ENCODE measurements around the gene ADAM33. TPM values are rescaled to one million over a fixed set of nuclear protein-coding genes. Genes with fewer than 3 reads are reported as not detected.

ADAM33 gene
- total and polyA plus RNA-seq, 4 donors = 0.11 to 1.2 (median 0.60) TPM

DNA sequence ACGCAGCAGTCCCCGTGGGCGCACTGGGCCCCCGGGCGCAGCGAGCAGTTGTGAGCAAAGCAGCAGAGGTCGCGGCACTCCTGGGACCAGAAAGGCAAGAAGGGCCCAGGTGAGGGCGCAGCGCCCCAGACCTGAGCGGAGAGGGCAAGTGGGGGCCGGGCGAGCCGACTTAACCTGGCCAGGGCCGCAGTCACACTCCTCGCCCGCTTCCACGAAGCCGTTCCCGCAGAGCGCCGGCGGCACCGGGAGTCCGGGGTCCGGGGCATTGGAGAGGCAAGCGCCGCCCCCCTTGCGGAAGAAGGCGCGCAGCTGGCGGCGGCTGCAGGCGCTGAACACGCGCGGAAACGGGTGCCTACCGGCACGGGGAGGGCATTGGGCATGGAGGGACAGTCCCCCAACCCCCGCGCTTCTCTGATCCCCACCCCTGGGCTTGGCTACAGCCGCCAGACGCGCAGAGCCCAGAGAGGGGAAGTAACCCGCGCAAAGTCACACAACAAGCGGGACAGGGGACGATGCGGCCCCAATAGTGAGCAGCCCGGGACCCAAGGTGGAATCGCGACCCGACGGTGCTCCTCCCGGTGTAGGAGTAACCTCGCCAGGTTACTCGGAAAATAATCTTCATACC, 9.2 kb downstream of the ADAM33 start:
- H3K27ac ChIP-seq (ENCODE audit: low read depth in 1 of 2, low read length in 2 of 2) = no peak overlapping the region
- TF ChIP-seq JUND (IDR thresholded peaks at IDR 0.05) = no peak
- TF ChIP-seq SP1 (IDR thresholded peaks at IDR 0.05) = no peak
- TF ChIP-seq TAF1 (conservative IDR thresholded peaks at IDR 0.05) = no peak
- TF ChIP-seq, protein P1, sequence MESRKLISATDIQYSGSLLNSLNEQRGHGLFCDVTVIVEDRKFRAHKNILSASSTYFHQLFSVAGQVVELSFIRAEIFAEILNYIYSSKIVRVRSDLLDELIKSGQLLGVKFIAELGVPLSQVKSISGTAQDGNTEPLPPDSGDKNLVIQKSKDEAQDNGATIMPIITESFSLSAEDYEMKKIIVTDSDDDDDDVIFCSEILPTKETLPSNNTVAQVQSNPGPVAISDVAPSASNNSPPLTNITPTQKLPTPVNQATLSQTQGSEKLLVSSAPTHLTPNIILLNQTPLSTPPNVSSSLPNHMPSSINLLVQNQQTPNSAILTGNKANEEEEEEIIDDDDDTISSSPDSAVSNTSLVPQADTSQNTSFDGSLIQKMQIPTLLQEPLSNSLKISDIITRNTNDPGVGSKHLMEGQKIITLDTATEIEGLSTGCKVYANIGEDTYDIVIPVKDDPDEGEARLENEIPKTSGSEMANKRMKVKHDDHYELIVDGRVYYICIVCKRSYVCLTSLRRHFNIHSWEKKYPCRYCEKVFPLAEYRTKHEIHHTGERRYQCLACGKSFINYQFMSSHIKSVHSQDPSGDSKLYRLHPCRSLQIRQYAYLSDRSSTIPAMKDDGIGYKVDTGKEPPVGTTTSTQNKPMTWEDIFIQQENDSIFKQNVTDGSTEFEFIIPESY (IDR thresholded peaks at IDR 0.05) = no peak
- no peak for TF ChIP-seq GABPA (IDR thresholded peaks at IDR 0.05 in 1 of 2, conservative IDR thresholded peaks at IDR 0.05 in 1 of 2)
- TF ChIP-seq, protein P2, sequence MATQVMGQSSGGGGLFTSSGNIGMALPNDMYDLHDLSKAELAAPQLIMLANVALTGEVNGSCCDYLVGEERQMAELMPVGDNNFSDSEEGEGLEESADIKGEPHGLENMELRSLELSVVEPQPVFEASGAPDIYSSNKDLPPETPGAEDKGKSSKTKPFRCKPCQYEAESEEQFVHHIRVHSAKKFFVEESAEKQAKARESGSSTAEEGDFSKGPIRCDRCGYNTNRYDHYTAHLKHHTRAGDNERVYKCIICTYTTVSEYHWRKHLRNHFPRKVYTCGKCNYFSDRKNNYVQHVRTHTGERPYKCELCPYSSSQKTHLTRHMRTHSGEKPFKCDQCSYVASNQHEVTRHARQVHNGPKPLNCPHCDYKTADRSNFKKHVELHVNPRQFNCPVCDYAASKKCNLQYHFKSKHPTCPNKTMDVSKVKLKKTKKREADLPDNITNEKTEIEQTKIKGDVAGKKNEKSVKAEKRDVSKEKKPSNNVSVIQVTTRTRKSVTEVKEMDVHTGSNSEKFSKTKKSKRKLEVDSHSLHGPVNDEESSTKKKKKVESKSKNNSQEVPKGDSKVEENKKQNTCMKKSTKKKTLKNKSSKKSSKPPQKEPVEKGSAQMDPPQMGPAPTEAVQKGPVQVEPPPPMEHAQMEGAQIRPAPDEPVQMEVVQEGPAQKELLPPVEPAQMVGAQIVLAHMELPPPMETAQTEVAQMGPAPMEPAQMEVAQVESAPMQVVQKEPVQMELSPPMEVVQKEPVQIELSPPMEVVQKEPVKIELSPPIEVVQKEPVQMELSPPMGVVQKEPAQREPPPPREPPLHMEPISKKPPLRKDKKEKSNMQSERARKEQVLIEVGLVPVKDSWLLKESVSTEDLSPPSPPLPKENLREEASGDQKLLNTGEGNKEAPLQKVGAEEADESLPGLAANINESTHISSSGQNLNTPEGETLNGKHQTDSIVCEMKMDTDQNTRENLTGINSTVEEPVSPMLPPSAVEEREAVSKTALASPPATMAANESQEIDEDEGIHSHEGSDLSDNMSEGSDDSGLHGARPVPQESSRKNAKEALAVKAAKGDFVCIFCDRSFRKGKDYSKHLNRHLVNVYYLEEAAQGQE (IDR thresholded peaks at IDR 0.05) = no peak
- no peak for TF ChIP-seq YY1 (IDR thresholded peaks at IDR 0.05)
- TF ChIP-seq FOXA1 (IDR thresholded peaks at IDR 0.05) = no peak
- TF ChIP-seq RXRA (IDR thresholded peaks at IDR 0.05) = no peak
- TF ChIP-seq NR2F2 (IDR thresholded peaks at IDR 0.05) = no peak
- TF ChIP-seq FOXA2 (IDR thresholded peaks at IDR 0.05) = no peak
- TF ChIP-seq RAD21 (IDR thresholded peaks at IDR 0.05) = no peak
- no peak for TF ChIP-seq EGR1 (IDR thresholded peaks at IDR 0.05; ENCODE audit: low read depth in 2 of 2)
- no peak for TF ChIP-seq MAX (IDR thresholded peaks at IDR 0.05)
- TF ChIP-seq HNF4A (conservative IDR thresholded peaks at IDR 0.05) = no peak
- TF ChIP-seq, protein P3, sequence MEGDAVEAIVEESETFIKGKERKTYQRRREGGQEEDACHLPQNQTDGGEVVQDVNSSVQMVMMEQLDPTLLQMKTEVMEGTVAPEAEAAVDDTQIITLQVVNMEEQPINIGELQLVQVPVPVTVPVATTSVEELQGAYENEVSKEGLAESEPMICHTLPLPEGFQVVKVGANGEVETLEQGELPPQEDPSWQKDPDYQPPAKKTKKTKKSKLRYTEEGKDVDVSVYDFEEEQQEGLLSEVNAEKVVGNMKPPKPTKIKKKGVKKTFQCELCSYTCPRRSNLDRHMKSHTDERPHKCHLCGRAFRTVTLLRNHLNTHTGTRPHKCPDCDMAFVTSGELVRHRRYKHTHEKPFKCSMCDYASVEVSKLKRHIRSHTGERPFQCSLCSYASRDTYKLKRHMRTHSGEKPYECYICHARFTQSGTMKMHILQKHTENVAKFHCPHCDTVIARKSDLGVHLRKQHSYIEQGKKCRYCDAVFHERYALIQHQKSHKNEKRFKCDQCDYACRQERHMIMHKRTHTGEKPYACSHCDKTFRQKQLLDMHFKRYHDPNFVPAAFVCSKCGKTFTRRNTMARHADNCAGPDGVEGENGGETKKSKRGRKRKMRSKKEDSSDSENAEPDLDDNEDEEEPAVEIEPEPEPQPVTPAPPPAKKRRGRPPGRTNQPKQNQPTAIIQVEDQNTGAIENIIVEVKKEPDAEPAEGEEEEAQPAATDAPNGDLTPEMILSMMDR (IDR thresholded peaks at IDR 0.05; ENCODE audit: low read depth, low read length, missing input control) = no peak
- TF ChIP-seq, protein P4, sequence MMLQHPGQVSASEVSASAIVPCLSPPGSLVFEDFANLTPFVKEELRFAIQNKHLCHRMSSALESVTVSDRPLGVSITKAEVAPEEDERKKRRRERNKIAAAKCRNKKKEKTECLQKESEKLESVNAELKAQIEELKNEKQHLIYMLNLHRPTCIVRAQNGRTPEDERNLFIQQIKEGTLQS (IDR thresholded peaks at IDR 0.05) = no peak
- no peak for TF ChIP-seq HNF4G (IDR thresholded peaks at IDR 0.05)
- peaks cover 0 to 10% (median 3%) of the 10 kb centered on the region in 4 donors for H3K4me1 ChIP-seq (ENCODE audit: control insufficient read depth in 4 of 4, insufficient read depth in 4 of 4, low read length in 3 of 4)
- H3K4me3 ChIP-seq (ENCODE audit: low read depth in 1 of 3, low read length in 3 of 3) = no peak overlapping the region
- no peak overlapping the region for H3K9ac ChIP-seq (ENCODE audit: low read depth in 1 of 2, low read length in 2 of 2)
- WGBS = 10% methylated on average over 58 of the region's 58 CpGs
- peaks cover 4 to 10% (median 6%) of the 10 kb centered on the region in 4 donors for H3K27me3 ChIP-seq (ENCODE audit: control insufficient read depth in 4 of 4, insufficient read depth in 4 of 4, low read length in 3 of 4)
- no peaks in the 10 kb centered on the region for H3K36me3 ChIP-seq (ENCODE audit: control insufficient read depth in 4 of 4, insufficient read depth in 3 of 4, low read depth in 1 of 4, low read length in 3 of 4)
- DNase-seq (ENCODE audit: low spot score) = no peak
- H3K9me3 ChIP-seq (ENCODE audit: control insufficient read depth in 4 of 4, low read length in 3 of 4) = no peaks in the 10 kb centered on the region
